GM12878 (cell line): ENCODE results near the gene FAM222A.

Source experiments
- BRCA1 ChIP-seq: IDR thresholded peaks from 2 replicates; pipeline ENCODE4 v1.6.1; 2011; ENCODE audit warnings: low read depth, low read length, improper control_type of control experiment
- CBX5 ChIP-seq: sonication (generic); IDR thresholded peaks from 2 replicates; pipeline ENCODE4 v1.6.1; 2016; ENCODE audit warnings: low read depth, moderate library complexity, mild to moderate bottlenecking, inconsistent platforms
- CTCF ChIP-seq, 3 experiments: IDR thresholded peaks in 2 of 3; conservative IDR thresholded peaks in 1 of 3; 2 replicates each; pipeline ENCODE4 v1.5.1; 2011; ENCODE audit warnings: low read depth in 3 of 3, low read length in 3 of 3, mild to moderate bottlenecking in 3 of 3, control low read depth in 2 of 3, moderate library complexity in 2 of 3, inconsistent platforms in 1 of 3, mixed read lengths in 1 of 3; ENCODE audit not compliant: control insufficient read depth in 2 of 3, insufficient read depth in 1 of 3; ENCODE audit errors: extremely low read depth in 1 of 3
- ESRRA ChIP-seq: IDR thresholded peaks from 2 replicates; pipeline ENCODE4 v1.6.1; 2012; ENCODE audit warnings: mild to moderate bottlenecking, low read length, improper control_type of control experiment
- EZH2 ChIP-seq: IDR thresholded peaks from 2 replicates; pipeline ENCODE4 v1.6.1; 2012; ENCODE audit warnings: low read depth, mild to moderate bottlenecking, control low read depth, inconsistent platforms, low read length, borderline replicate concordance; ENCODE audit not compliant: control insufficient read depth
- GABPA ChIP-seq: IDR thresholded peaks from 2 replicates; pipeline ENCODE4 v1.6.1; 2014; ENCODE audit warnings: antibody characterized with exemption, low read depth, mild to moderate bottlenecking, inconsistent platforms
- HDAC6 ChIP-seq: fragments of 200-600 bp; sonication (generic); IDR thresholded peaks from one replicate; pipeline ENCODE4 v1.8.0; 2017; ENCODE audit warnings: antibody characterized with exemption; ENCODE audit not compliant: unreplicated experiment
- MEF2A ChIP-seq: IDR thresholded peaks from 2 replicates; pipeline ENCODE4 v1.6.1; 2011; ENCODE audit warnings: low read depth, mild to moderate bottlenecking, low read length, moderate library complexity; ENCODE audit not compliant: insufficient read depth
- MTA3 ChIP-seq: IDR thresholded peaks from 2 replicates; pipeline ENCODE4 v1.6.1; 2012; ENCODE audit warnings: low read length, inconsistent platforms, borderline replicate concordance
- NR2F1 ChIP-seq: fragments of 450-650 bp; conservative IDR thresholded peaks from 2 replicates; pipeline ENCODE4 v1.6.1; 2017; ENCODE audit warnings: mild to moderate bottlenecking
- SIN3A ChIP-seq: IDR thresholded peaks from 2 replicates; pipeline ENCODE4 v1.6.1; 2012; ENCODE audit warnings: low read depth, low read length, improper control_type of control experiment
- SUZ12 ChIP-seq: fragments of 200-600 bp; sonication (generic); IDR thresholded peaks from one replicate; pipeline ENCODE4 v1.6.1; 2018; ENCODE audit warnings: antibody characterized with exemption, mild to moderate bottlenecking; ENCODE audit not compliant: unreplicated experiment

- no peak for TF ChIP-seq BRCA1
- TF ChIP-seq SIN3A, result no peak
- TF ChIP-seq CTCF (IDR thresholded peaks at IDR 0.05 in 2 of 3, conservative IDR thresholded peaks at IDR 0.05 in 1 of 3; ENCODE audit: control insufficient read depth in 2 of 3, extremely low read depth in 1 of 3, insufficient read depth in 1 of 3, low read depth in 3 of 3, low read length in 3 of 3), result no peak
- no peak for TF ChIP-seq CBX5
- no peak for TF ChIP-seq MEF2A
- TF ChIP-seq GABPA, result no peak
- TF ChIP-seq ESRRA, result no peak
- TF ChIP-seq HDAC6, result no peak
- no peak for TF ChIP-seq NR2F1
- no peak for TF ChIP-seq EZH2
- TF ChIP-seq SUZ12, result no peak
- TF ChIP-seq MTA3, result no peak
Observed at GRCh38 chr12:109710747-109711595, 2.7 kb upstream of the FAM222A start.
